Astrocyte of the cerebellum (primary cell): Measurements from ENCODE around the gene TSPAN14.

Experiments
- DNase-seq: peaks from one replicate; pipeline ENCODE4 v3.0.0-alpha.2; 2011; ENCODE audit warnings: low read depth
- H3K4me3 ChIP-seq: 2 replicates; pipeline ENCODE4 v1.5.1; 2011; ENCODE audit warnings: mild to moderate bottlenecking, low read depth, low read length, moderate library complexity
- in situ Hi-C: cut with HindIII; loops from 2 replicates; pipeline ENCODE4 v1.10.0; 2017; ENCODE audit warnings: low sequenced_read_pairs
- TF ChIP-seq, protein P1 (sequence below): IDR thresholded peaks from 2 replicates; pipeline ENCODE4 v1.5.1; 2012; ENCODE audit warnings: low read length, low read depth, moderate library complexity, mild to moderate bottlenecking; ENCODE audit errors: missing control alignments

The TSPAN14 gene

DNA sequence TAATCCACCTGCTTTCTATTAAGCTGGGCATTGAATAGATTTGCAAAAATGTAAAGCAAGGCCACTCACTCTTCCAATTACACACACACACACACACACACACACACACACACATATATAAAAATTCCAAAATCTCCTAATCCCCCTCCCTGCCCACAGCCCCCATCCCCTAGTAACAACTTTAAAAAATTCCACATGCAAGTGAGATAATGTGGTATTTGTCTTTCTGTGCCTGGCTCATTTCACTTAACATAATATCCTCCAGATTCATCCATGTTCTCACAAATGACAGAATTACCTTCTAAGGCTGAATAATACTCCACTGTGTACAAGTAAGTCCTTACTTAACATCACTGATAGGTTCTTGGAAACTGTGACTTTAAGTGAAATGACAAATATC, 107.8 kb downstream of the TSPAN14 start:
- TF ChIP-seq, protein P1, sequence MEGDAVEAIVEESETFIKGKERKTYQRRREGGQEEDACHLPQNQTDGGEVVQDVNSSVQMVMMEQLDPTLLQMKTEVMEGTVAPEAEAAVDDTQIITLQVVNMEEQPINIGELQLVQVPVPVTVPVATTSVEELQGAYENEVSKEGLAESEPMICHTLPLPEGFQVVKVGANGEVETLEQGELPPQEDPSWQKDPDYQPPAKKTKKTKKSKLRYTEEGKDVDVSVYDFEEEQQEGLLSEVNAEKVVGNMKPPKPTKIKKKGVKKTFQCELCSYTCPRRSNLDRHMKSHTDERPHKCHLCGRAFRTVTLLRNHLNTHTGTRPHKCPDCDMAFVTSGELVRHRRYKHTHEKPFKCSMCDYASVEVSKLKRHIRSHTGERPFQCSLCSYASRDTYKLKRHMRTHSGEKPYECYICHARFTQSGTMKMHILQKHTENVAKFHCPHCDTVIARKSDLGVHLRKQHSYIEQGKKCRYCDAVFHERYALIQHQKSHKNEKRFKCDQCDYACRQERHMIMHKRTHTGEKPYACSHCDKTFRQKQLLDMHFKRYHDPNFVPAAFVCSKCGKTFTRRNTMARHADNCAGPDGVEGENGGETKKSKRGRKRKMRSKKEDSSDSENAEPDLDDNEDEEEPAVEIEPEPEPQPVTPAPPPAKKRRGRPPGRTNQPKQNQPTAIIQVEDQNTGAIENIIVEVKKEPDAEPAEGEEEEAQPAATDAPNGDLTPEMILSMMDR, result no peak
- H3K4me3 ChIP-seq, result no peak overlapping the region
- DNase-seq, result no peak
- in situ Hi-C loops, result loop anchor here (5.0 kb wide), 1 partner anchor 55 kb away; no protein-coding TSS in a partner anchor

DNA sequence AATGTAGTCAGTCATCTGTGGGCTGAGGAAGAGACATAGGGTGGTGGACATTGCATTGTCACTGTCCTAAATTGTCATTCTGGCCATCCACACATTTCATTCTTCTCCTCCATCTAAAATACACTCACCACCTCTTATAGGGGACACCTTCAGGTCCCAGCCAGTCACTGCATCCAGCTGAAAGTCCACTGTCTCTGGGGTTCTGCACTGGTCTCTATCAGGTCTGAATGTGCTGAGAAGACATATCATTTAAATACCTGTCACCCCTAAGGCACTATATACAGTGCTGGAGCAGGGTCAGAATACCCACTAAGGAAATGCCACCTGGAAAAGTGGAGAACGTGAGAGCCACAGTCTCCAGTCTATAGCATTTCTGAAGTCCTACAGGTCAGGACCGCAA, 113.2 kb downstream of the TSPAN14 start:
- H3K4me3 ChIP-seq, result no peak overlapping the region
- in situ Hi-C loops, result no loop called here

DNA sequence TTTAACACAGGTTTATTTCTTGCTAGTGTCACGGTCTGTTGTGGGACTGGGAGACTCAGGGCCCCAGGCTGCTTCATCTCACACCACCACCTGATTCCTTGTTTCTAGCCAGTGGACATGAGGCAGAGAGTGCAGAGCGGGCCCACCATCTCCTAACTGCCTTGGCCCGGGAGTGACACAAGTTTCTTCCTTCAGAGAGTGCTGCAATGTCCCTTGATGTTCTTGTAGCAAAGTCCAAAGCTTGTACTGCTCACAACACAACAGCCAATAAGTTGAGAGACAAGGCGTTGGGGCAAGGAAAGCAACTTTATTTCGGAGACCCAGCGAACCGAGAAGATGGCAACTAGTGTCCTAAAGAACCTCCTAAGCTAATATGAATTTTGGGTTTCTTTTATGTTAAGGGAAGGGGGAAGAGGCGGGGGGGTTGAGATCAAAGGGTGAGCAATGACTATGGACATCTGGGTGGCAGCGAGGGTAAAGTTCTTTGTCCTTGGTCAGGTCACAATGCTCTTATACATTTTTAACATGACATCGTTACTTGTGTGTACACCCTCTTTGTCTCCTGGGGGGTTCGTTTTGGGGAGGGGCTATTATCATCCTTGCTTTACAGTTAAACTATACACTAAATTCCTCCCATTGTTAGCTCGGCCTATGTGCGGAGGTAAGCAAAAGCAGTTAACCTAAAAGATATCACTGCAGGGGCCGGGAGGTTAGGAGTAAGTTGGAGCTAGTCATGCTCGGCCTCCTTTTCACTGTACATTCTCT, 115.2 kb downstream of the TSPAN14 start:
- no peak for DNase-seq
- no peak overlapping the region for H3K4me3 ChIP-seq
- in situ Hi-C loops, result no loop called here
- TF ChIP-seq, protein P1, result no peak

More for the DNA sequence above, 113.2 kb downstream of the TSPAN14 start:
- DNase-seq, result no peak
- TF ChIP-seq, protein P1, result no peak

DNA sequence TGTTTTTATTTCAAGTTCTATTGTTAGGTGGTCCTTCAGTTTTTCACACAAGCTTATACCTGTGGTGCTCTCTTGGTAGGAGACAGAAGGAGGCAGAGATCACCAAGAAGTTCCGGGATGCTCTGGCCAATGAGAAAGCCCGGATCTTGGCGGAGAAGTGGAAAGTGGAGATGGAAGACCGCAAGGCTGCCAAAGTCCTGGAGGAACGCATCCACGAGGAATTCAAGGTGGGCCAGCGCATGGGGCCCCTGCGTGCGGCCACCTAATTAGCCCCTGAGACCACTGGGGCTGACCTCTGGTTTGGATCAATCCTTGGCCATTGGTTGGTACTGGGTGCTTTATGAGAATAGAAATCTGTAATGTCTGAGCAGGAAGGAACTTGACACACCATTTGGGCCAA, 117.2 kb downstream of the TSPAN14 start:
- in situ Hi-C loops, result no loop called here
- TF ChIP-seq, protein P1, result no peak
- DNase-seq, result no peak

DNA sequence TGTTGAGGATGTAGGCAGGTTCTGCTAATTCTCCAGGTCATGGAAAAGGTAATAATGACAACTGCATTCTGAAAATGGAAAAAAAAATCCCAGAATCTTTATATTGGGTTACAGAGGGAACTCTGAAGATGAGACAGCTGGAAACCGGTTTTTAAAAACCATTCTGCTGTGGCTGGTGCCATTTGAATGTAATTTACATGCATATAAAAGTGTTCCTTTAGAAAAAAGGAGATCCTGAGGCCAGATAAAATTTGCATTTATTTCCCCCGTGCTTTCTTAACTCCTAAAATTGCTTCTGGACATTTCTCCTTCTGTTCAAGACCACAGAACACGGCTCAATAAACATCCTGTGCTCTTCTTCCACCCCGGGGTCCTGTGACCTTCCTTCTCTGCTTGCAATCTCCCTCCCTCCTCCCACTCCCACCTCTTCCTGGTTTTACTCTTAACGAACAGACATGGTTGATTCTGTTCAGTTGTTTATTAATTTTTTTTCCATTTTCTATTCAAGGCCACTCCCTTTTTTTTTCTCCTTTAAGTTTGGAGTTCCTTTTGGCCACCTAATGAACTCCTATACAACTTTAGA, 125.2 kb downstream of the TSPAN14 start:
- no peak for DNase-seq
- H3K4me3 ChIP-seq, result no peak overlapping the region
- TF ChIP-seq, protein P1, result no peak
- in situ Hi-C loops, result no loop called here

More for the DNA sequence above, 117.2 kb downstream of the TSPAN14 start:
- no peak overlapping the region for H3K4me3 ChIP-seq

DNA sequence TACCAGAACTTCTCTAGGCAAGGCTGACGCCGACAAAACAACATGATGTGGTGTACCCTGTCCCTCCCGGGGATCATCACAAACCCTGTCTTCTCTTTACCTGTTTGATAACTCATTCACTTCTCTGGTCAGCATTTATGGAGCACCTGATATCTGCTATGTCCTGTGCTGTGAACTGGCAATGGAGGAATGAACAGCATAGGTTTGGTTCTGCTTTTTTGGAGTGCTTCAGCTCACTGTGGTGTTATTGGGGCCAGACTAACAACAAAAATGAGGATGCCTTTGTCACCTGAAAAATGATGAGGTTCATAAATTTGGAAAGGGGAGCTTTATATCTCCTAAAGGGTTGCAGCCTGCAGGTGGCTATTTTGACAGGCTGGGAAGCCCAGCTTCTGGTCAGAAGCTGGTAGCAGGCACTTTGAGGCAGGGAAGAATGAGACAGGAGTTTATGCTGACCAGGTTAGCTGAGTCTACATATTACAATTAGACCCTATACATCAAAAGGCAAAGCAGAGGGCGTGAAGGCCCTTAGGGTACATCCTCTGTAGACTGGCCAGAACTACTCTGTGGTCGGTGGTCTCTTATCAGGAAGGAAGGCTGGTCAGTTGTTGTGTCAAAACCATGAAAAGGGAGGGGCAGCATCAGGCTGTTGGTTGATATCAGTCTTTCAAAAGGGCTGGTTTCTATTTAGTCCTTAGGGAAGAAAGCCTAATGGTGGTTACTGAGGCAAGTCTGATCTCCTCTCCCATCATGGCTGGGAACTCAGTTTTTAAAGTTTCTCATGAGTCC, 125.9 kb downstream of the TSPAN14 start:
- no peak for DNase-seq
- in situ Hi-C loops, result no loop called here
- TF ChIP-seq, protein P1, result no peak
- H3K4me3 ChIP-seq, result no peak overlapping the region
